GM18951 (cell line): Measurements from ENCODE around the gene TMEM235.
"Not testable (repeated sequence)": the region's sequence is repeated elsewhere in the genome, so short reads cannot be mapped to it uniquely, and the experiment has no call there.

Source experiments
- POLR2A ChIP-seq: IDR thresholded peaks from 4 replicates; pipeline ENCODE4 v1.6.1; 2011; ENCODE audit warnings: mild to moderate bottlenecking; ENCODE audit not compliant: insufficient read length, insufficient read depth; ENCODE audit errors: extremely low read depth
- in situ Hi-C: fragments of 300-500 bp; cut with MboI; formaldehyde crosslinking; loops from one replicate; pipeline ENCODE4 v1.12.0; 2022; ENCODE audit warnings: low sequenced_read_pairs, mixed read lengths, inconsistent platforms; ENCODE audit not compliant: unreplicated experiment

TMEM235 gene

DNA sequence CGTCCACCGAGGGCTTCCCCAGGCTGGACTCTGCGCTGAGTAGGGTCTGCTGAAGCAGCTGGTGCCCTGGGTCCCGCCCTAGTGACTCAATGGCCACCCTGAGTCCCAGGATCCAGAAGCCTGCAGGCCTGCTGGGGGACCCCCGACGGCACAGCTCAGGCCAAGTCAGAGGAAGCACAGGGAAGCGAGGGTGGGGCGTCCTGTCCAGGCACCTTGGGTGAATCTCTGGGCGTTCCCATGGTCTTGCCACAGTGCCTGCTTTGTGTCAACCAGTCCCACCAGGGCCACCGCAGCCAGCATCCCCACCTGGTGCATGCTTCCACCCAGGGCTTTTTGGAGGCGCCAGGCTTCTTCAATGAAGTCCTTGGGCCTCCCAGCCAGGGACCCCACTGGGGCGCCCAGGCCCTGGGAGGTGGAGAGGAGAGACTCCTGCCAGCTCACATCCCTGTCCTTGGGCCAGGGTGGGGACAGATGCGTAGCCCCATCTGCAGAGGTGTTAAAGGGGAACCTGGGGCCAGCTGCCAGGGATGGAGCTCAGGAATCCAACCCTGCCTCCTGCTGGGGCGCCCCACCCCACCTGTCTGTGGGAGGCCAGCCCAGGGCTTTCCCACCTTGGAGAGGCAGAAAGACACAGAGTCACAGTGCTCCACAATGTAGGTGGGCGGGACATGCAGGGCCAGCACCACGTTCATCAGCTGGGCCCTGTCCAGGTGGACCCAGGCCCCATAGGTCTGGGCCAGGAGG, 17.8 kb downstream of the TMEM235 start:
- no peak for TF ChIP-seq POLR2A
- in situ Hi-C loops, result no loop called here

DNA sequence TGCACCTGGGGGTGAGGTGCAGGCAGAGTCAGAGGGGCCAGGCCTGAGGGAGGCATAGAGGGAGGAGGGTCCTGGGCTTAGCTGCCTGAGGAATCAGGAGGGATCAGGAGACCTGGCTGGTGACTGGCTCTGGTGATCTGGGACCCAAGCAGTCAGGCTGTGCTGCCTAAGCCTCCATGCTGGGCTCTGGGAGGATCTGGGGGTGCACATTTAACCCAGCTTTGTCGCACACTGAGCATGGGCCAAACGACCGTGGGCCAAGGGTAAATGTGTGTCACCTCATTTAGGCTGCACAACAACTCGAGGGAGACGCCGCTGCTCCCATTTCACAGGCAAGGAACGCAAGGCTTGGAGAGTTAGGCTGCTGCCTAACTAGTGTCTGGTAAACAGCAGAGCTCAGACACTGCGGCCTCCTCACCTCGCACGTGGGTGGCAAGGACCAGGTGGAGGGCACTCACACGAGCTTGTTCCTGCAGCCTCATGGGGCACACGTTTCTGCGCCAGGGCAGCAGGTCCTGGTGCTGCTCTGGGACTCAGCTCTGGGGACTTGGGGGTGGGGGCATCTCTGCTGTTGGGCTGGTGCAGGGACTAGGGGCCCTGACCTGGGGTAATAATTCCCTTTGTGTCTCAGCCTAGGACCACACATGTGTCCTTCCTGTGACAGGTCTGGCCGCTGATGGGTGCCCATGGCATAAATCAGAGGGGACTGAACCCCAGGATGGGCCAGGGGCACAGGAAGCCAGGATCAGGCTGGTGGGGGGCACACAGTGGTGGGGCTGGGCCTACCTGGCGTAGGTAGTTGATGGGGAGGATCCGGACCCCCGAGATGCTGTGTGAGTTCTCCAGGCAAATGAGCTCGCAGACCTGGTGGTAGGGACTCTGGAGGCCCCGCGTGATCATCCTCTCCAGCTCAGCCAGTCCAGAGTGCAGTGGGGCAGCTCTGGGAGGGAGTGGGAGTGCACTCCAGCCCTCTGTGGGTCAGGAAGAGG, 18.7 kb downstream of the TMEM235 start:
- in situ Hi-C loops, result no loop called here
- TF ChIP-seq POLR2A, result no peak

DNA sequence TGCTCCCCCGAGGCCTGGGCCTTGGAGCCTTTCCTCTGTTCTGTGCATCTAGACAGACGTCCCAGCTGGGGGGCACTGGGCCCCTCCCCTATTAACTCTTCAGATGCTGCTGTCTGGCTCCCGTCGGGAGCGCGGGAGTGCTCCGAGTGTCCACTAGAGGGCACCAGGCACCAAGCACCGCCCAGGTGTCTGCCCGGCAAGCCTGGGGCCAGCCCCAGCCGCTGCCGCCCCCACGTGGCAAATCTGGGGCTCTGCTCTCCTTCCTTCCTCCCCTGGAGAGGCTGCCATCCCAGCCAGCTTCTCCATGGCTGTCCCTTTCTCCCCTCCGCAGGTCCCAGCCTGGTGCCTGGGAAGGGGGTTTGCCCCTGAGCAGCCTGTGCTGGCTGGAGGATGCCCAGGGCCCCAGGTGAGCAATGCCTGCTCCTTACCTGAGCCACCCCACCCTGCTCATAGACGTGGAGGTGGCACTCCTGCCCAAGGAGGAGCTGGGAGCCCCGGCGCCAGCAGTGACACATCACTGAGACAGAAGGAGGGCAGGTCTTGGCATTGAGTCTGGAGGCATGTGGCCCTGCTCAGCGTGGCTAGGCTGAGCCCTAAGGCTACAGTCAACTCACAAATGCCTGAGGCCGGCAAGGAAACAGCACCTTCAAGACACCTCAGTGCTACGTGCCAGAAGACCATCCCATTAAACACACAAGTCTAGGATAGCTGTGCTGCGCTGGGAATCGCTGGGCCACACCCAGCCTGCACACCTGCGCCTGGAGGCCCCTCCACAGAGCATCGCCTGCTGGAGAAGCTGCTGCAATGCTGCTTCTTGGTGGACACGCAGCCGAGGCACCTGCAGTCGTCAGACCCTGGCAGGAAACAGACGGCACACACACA, 19.7 kb downstream of the TMEM235 start:
- in situ Hi-C loops, result no loop called here
- no peak for TF ChIP-seq POLR2A

DNA sequence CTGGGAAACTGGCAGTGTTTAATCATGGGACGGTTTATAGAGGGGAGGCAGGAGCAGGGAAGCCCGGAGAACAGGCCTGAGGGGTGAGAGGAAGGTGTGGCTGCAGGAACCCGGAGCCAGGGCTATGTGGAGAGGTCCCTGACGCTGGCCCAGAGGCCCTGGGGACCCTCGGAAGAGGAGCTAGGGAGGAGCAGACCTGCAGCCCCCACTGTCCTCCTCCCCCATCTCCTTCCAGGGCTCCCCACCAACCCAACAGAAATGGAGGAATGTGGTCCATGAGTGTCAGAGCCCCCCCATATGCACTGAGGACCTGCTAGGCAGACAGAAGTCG, 20.3 kb downstream of the TMEM235 start:
- TF ChIP-seq POLR2A, result no peak
- in situ Hi-C loops, result no loop called here

DNA sequence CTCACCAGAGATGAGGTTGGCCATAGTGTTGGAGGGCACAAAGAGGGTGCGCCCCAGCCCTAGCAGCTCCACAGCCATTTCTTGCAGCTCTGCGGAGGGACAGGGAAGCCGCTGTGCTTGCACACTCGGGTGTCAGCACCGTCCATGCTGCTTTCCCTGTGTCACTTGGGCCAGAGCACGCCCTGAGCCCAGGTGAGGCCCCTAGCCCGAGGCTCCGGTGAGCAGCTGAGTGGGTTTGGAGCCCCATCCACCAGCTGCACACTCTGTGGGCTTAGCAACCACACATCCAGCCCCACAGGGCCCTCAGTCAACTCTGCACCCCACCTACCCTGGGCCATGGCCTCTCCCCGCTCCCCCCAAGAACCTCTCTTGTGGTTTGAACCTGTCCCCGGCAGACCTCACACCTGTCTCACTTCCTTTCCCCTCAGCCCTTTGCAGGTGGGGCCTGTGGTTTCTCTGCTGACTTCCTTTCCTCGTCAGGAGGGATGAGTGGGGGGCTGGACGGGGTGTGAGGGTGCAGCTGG, 20.7 kb downstream of the TMEM235 start:
- in situ Hi-C loops, result no loop called here
- no peak for TF ChIP-seq POLR2A

DNA sequence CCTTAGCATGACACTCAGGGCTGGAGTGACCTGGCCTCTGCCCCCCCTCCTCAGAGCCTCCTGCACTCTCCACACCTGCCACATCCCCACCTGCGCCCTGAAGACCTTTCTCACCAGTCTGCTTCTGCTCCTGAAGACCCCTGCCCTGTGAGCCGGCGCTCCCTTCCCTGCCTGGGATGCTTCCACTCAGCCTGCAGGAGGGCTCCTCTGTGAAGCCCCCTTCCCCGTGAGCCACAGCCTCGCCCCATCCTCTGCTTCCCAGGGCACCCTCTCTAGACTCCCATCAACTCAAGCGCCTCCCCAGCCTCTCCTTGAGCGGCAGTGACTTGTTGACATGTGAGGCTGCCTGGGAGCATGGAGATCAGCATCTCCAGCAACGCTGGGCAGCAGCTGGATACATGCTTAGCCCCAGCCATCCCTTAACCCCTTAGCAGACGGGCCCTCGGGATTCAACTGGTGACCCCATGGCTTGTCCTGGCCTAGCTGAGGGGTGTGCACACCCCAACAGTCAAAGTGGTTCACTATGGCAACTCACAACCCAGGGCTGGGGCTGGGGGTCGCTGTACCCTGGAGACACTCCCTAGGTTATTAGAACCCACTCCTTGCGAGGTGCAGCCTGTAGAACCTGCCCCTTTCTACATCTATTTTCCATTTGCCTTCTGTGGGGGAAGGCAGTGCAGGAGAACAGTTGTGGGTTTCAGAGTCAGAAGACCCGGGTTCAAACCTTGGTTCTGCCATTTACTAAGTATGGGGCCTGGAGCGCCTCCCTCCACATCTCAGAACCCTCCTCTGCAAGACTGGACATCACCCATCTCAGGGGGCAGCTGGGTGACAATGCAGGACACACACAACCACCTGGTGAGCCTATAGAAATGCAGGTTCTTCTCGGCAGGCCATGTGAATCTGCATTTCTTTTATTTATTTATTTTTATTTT, 21.5 kb downstream of the TMEM235 start:
- in situ Hi-C loops, result no loop called here
- TF ChIP-seq POLR2A, result no peak

DNA sequence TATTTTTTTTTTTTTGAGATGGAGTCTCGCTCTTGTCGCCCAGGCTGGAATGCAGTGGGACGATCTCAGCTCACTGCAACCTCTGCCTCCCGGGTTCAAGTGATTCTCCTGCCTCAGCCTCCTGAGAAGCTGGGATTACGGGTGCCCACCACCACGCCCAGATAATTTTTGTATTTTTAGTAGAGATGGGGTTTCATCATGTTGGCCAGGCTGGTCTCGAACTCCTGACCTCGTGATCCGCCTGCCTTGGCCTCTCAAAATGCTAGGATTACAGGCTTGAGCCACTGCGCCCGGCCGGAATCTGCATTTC, 22.2 kb downstream of the TMEM235 start:
- in situ Hi-C loops, result not testable (repeated sequence)

DNA sequence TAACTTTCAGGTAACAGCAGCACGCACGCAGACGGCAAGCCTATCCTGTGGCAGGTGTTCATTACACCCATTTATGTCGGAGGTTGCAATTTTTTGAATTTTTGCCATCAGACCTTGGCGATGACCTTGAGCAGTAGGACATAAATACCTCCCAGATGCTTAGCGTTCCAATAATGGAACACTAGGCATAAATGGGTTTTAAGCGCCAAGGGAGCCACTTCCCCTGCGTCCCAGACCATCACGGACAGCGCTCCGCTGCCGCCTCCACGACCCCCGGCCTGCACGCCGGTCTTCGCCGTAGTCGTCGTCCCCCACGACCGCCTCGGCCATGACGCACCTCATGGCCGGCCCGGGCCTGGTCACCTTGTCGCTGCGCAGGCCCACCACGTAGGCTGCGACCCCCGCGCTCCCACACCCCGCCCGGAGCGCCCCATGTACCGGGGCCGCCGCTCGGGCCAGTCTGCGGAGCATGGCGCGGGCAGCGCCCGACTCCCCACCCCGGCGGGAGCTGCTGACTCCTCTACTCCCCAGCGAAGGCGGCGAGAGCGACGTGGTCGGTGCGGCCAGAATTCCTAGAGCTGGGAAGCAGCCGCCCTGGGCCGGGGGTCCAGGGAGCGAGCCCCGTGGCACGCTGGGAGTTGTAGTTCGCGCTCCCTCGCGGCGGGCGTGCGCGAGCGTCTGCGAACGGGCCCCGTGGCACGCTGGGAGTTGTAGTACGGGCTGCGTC, 22.7 kb downstream of the TMEM235 start:
- no peak for TF ChIP-seq POLR2A
- in situ Hi-C loops, result no loop called here

DNA sequence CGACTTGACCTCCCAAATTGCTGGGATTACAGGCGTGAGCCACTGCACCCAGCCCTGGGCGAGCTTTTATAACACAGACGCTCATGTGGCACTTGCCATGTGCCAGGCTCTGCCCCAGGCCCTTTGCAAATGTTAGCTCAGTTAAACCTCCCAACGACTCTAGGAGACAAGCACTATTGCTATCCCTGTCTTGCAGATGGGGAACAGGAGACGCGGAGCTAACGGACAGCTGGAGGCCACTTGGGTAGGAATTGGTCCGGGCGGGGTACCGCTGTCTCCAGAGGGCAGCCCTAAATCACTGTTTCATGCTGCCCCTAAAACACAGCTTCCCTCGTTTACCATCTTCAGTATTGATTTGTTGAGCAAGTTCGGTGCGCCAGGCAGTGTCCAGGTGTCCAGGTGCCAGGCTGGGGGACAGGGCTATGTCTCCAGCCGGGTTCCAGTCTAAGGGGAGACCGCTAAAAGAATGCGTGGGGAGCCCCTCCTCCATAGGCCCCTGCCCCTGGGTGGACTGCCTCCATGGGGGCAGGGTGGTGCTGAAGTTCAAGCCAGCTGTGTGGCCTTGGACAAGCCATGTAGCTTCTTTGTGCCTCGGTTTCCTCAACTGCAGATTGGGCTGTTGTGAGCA, 23.7 kb downstream of the TMEM235 start:
- TF ChIP-seq POLR2A, result no peak
- in situ Hi-C loops, result no loop called here

DNA sequence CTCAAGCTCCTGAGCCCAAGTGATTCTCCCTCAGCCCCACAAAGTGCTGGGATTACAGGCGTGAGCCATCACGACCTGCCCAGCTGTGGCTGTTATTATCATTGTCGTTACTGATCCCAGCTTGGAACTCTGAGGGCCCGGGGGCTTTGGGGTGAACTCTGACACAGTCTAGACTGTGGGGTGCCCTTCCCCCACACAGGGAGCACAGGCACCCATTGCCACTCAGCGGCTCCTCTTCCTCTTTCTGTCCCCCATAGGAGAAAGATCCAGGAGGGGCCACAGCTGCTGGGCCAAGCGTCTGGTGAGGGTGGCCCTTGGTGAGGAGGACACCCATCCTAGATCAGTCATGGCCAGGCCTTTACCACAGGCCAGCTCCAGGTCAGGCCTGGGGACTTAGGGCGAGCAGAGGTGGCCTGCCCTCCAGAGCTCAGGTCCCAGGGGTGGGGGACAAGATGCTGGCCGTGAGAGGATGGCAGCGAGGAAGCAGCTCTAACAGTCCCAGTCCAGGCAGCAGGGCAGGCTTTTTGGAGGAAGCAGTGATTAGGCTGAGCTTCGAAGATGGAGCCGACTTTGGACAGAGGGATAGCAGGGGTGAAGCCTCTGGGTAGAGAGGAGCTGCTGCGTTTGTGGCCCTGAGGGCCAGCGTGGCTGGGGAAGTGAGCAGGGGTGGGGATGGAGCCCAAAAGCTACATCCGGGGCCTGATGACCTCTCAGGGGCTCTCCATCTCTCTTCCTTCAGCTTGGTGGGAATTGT, 24.7 kb downstream of the TMEM235 start:
- no peak for TF ChIP-seq POLR2A
- in situ Hi-C loops, result no loop called here

DNA sequence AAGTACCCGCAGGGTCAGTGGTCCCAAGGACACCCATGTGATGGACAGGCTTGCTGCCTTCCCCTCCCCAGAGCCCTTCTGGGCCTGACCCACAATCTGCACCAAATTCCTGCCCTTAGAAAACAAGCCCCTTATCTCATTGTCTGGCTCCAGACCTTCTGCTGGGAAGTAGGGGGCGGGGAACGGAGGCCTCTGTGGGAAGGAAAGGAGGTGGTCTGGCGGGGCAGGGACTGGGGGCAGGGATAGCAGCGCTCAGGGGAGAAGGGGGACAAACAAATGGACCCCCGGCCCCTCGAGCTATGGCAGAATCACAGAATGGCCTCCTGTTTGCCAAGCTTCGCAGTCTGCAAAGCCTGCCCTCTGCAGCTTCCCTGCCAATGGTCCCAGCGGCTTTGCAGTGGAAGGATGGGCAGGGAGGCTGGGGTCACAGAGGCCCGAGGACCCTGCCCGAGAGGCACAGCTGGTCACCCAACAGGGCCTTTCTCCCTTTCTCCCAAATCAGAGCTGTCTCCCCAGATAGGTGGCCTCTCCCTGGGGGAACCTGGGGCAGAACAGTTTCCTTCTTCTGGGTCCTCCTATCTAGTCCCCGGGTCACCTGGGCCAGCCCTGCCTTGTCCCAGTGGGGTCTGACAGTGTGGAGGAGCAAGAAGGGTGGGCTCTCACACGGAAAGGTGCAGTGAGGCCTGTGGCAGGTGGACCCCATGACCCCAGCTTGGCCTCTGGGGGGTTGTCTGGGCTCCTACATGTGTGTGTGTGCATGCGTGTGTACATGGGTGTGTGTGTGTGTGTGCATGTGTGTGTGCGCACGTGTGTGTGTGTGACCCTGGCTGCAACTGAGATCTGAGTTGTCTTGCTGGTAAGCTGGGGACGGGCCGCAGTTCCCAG, 25.5 kb downstream of the TMEM235 start:
- TF ChIP-seq POLR2A, result no peak
- in situ Hi-C loops, result no loop called here
